Ramos (cell line): ENCODE results near the gene SP100.
"Not testable (repeated sequence)": the region's sequence is repeated elsewhere in the genome, so short reads cannot be mapped to it uniquely, and the experiment has no call there.

Source experiments
- in situ Hi-C: fragments of 300-500 bp; cut with MboI; formaldehyde crosslinking; loops from one replicate; pipeline ENCODE4 v1.14.3; 2022; ENCODE audit warnings: low sequenced_read_pairs; ENCODE audit not compliant: unreplicated experiment

SP100 gene

DNA sequence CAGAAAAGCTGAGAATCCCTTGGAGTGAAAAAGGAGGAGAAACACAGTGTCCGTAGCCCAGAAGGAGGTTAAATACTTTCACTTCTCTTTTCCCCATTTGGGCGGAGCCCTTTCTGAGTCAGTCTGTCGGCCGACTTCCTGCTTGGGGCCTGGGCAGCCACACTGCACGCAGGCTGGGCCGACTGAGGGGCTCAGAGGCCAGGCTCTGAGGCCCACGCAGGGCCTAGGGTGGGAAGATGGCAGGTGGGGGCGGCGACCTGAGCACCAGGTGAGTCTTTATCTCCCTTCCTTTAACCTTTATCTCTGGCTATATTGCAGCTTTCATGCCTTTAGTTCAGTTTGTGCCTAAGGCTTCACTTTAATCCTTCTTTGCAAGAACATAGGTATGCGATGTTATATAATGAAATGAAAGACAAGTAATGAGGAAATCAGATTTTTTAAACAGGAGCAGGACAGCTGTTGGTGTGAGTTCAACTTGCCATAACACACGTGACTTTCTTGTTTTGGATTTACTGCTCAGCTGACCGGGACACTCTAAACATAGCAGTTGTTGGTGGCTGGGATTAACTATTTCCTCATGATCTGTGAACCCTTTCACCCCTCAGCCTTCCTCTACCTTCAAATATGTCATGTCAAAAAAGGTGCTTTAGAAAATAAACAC is at the start of gene SP100:
Gene SP100 (plus strand): TSS at position 141 of the 661 bp plus-strand sequence. CDS start 96 bp downstream, at position 237.
- in situ Hi-C loops: no loop called here

DNA sequence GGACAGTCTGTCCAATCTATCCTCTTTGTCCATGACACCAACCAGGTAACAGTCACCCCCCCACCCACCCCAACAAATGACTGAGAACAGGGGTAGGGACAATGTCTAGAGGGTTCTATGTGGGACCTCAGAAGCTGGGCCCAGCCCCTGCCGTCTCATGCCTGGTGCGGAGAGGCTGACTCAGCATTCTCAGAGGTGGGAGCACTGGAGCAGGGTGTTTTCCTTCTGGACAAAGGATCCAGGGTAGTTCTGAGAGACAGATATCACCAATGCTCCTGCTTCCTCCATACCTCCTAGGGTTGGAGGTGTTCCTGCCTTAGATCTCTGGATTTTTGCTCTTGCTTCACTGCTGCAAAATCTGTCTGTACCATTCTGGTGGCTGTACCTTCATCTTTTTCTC is 33.9 kb upstream of the SP100 start:
- in situ Hi-C loops: no loop called here

DNA sequence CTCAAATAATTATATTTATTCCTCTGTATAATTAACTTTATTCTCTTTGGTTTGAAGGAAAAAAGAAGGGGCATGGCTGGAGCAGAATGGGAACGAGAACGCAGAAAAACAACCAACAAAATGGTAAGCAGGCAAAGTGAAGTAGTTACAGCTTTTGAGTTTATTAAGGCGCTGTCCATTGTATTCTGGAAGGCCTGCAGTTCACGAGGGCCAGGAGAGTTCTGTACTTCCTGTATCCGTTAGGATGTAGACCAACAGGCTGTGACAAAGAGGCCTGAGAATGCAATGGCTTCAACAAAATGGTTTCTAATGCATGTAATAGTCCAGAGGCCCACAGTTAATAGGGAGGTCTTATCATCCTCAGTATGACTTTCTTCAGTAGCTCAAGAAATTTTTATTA is 32.5 kb upstream of the SP100 start:
- in situ Hi-C loops: no loop called here

DNA sequence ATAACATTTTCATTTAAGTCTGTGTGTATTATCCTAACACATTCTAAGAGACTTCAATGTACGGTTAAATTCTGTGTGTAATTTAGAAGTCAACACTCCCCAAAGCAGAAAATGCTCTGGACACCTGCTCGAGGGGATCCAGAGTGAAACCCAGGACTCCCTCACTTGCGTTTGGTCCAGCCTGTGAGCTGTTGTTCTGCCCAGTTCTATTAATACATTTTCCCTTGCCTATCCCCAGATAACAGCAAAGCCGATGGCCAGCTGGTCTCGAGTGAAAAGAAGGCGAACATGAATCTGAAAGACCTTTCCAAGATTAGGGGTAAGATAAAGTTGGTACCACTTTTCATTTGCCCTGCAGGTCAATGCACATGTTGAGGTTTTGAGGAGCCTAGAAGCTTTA is 31.0 kb upstream of the SP100 start:
- in situ Hi-C loops: no loop called here

DNA sequence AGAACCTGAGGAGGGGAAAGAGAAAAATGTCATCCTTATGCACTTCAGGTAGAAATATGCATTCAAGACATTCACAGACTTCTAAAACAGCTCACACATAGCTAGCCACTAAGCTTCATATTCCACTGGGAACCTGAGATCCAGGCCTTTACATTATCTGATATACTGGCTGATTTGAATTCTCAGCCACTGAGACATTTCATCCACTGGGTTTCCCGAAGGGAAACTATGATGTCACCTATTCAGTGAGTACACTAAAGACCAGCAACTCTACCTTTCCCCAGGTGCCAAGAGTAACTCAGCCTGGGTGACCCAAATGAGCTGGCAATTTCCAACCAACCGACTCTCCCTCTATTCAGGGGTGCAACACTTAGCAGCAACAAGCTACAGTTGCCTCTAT is 21.7 kb upstream of the SP100 start:
- in situ Hi-C loops: no loop called here

DNA sequence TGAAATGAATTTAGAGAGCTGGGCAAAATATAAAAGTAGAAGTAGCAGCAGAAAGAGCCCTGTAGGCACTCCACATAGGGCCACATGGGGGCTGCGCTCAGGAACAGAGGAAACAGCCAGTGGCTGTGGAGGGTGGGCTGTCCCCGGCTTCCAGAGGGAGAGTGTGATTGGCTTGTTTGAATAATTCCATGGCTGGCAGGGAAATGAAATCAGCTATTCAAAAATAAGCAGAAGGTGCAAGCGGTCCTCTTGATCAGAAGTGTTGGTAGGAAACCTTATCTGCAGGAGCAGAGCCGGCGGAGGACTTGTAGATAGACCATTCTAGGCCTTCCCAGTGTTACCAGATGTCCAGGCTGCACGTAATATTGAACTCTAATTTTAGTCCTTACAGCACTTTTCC is 17.3 kb upstream of the SP100 start:
- in situ Hi-C loops: not testable (repeated sequence)

DNA sequence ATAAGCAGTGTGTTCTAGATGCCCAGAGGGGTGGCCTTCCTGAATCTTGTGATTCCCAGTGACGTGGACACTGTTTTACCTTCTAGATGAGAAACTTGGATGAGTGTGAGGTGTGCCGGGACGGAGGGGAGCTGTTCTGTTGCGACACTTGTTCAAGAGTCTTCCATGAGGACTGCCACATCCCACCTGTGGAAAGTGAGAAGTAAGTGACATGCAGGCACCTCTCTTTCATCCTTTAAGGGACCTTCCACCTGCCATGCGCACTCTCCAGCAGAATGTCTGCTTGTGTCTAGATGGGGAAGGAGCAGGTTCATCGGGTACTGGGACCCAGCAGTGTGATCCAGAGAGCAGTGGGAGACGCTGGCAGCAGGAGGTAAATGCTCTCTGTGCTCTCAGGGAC is 16.0 kb upstream of the SP100 start:
- in situ Hi-C loops: no loop called here

DNA sequence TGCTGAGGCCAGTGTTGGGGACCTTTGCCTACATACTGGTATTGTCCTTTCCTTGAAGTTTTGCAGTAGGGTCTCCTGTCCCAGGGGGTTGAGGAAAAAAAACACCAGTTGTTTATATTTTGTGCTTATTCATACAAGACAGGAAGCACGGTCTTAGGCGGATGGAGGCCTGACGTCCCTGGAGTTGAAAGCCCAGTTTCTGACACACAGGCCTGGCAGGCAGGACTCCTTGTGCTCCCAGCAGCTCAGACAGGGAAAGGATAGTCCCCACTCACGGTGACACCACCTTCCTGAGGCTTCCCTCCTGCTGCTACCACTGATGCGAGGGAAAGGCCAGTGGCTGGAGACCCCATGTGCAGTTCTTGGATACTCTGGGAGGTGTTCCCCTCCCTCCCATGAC is 15.5 kb upstream of the SP100 start:
- in situ Hi-C loops: no loop called here

DNA sequence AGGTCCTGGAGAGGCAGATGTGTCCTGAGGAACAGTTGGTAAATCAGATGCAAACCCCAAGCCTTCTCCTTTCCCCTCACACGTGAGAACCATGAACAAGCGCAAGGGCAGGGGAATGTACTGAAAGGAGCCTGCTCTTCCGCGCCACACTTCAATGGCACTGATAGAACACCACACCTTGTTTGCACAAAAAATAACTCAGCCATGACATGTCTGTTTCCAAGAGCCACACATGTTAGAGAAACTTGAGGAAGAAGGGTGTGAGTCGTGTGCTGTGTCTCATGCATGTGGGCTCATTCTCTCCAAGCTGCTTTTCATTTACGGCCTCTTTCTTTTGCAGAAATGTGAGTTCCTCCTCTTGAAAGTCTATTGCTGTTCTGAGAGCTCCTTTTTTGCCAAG is 15.0 kb upstream of the SP100 start:
- in situ Hi-C loops: not testable (repeated sequence)

DNA sequence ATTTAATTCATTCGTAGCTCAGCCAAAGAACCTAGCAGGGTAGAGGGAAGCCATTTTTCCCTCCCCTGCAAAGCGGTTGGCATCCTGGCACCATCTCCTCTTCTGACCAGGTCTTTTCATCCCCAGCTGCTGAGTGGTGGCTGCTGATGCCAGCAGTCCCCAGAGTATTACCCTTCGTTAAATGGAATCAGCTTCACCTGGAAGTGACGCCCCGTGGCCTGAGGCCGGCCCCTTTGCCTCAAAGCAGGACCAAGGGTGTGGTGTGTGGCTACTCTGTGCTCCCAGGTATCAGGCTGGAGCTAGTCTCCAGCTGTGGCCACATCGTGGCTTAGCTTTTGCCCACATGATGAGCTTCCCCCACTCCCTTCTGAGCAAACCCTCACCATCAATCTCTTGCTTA is 12.3 kb upstream of the SP100 start:
- in situ Hi-C loops: no loop called here

DNA sequence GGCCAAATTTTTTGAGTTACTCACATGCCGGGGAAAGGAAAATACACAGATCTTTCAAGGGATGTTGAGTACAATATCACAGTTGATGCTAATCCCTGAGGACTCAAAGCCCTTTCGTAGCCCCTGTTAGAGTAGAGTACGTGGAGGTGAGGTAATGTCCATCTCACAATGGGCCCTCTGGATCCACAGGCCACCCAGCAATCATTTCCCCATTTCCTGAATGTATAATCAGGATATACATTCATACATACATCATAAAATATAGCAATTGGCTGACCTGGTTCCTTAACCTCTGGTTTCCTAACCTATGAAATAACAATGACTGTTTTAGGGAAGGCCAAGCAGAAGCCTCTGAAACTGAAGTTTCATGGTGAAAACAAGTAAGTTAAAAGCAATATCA is 10.2 kb upstream of the SP100 start:
- in situ Hi-C loops: no loop called here

DNA sequence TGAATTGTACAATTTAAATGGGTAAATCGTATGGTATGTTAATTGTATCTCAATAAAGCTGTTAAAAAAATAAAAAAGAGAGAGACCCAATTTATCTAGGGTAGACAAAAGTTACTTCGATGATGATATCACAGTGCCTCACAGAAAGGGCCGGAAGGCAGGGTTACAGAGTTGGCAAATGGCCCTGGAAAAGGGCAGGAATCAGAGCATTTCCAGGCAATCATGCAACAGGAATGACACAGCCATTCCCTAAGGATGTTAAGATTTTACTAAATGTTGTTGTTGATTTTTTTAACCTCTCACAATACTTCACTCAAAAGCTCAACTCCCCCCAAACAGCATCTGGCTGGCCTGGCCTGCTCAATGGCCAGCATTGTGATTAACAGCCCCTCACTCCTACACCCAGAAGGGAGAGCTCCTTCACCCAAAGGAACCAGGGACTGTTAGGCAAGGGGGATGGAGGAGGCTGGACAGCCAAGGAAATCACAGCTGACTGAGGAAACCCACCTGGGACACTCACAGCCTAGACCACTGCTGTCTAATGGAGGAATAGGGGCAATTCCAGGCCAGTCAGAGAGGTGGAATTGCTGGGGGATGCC is 7.7 kb upstream of the SP100 start:
- in situ Hi-C loops: no loop called here

DNA sequence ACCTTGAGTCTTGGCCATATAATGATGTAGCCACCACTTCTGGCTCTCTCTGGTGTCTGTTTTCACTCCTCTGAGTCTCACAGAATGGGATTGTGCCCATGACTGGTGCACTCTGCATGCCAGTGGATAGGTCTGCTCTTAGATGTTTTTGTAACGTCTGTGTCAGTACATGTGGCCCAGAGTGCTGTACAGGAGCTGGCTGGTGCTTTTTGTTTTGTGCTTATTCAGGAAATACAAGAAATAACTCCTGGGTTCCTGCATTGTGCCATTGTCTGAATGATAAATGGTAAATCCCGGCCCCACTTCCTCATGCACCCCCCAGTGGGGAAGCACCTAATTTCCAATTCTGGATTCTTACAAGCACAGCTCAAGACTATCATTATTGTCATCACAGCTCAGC is 6.7 kb upstream of the SP100 start:
- in situ Hi-C loops: not testable (repeated sequence)

DNA sequence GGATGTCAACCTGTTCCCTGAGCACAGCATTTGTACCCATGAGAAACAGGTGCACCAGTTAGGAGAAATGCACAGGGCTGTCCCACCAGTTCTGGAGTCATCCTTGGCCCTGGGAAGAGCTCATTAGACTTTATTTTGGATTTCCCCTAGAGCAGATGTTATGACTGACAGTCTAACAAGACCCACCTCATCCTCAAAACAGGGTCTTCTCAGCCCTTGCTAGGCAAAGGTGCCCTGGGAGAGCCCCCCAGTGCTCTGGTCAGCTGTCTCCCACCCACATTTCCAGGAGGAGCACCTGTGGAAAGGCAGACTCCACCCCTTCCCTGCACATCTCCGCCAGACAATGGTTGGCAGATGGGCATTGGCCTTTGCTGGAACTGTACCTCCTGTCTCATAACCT is 5.7 kb upstream of the SP100 start:
- in situ Hi-C loops: no loop called here

DNA sequence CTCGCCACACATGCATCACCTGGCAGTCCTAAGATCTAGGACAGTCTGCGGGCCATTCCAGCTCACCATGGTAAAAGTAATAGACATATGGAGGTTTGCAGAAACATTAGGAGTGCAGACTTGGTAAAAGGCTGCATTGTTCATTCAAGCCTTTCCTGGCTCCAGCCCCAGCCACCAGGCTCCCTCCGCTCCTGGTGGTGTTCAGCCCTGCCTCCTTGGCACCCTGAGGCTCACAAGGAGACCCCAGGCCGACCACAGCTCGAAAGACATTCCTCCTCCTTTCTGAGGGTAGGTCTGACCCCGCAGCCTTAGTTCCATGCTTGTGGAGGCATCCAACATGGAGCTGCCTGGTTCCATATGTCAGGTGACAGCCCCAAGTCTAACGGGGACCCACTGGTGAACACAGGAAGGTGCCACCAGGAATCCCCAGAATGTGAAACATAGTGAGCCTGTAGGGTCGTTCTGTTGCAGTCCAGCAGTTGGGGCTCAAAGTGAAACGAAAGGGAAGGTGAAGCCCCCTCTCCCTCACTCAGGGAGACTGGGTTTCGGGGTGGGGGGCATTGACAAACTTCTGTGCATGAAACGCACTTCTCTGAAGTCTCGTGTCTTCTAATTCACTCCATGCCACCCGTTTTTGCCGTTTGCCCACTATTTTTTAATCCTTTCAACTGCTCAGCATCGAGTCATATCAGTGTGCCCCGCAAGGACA is 5.0 kb upstream of the SP100 start:
- in situ Hi-C loops: no loop called here

DNA sequence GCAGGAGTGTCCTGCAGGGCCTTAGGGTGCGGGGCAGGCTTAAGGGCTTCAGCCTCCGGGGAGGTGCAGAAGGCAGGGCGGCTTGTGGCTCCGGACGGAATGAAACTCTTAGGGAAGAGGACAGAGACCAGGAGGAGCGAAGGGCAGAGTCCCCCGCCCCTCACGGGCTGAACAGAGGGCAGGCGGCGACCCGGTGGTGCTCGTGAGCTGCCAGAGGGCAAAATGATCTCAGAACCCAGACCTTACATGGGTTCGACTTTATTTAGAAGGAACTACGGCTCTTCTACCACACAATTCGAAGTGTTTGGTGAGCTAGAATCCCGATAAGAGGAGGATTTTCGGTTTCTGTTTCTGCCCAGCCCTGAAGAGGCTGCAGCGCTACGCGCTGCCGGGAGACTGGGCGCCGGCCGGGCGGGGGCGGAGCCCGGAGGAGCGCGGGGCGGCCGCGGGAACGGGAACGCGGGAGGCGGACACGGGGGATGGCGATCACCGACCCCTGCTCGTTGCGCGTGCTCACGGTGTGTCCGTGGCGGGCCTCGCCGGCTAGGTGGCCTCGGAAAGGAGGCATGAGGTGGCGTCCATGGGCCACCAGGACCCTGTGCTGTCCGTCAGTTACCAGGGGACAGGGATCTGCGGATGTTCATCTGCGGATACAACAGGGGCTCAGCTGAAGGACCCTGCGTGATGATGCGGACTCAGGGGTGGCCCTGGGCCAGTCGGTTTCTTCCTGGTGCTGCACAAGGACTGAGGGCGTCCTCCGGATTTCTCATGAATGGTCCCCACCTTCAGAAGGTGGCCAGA is 4.2 kb upstream of the SP100 start:
- in situ Hi-C loops: no loop called here

DNA sequence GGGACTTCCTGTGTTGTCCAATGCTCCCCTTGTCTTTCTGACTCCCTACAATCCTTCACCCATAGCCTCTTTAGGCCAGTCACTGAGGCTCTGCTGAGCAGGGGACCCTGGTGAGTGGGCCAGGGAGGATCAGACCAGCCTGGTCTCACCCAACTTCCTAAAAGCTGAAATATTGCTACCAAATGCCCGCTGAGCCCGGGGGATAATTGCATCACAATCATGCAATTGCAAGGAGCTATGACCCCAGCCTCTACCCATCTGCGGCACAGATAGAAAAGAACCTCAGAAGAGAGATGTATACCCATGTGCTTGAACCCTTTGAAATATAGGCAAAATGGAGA is 3.7 kb upstream of the SP100 start:
- in situ Hi-C loops: no loop called here

DNA sequence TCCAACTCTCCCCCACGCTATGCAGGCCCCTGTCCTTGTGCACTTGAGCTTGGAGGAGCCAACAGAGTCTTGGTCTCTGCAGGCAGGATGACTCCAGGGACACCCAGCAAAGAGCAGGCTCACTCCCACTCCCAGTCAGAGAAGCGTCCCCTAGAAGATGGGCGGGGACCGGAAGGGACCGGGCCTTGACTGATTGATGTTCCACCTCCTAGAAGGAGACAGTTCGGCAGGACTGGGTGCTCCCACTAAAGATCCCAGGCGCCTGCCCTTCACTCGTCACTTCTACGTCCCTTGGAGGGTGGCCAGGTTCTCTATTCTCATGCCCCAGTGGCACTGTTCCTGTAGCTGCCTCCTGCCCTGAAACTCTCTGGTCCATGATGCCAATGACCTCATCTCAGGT is 3.2 kb upstream of the SP100 start:
- in situ Hi-C loops: no loop called here

DNA sequence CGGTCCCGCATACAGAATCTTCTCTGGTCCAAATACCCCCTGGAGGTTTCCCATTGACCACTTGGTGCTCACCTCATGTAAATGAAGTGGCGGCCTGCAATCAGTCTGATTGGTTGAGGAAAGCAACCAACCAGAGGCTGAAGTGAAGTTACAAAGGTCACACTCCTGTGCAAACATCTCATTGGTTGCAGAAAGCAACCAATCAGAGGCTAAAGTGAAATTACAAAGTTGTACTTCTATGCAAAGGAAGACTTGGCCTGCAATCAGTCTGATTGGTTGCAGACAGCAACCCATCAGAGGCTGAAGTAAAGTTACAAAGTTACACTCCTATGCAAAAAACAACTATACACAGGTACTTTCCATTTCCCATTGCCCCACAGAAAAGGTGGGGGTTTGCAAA is 2.5 kb upstream of the SP100 start:
- in situ Hi-C loops: no loop called here

DNA sequence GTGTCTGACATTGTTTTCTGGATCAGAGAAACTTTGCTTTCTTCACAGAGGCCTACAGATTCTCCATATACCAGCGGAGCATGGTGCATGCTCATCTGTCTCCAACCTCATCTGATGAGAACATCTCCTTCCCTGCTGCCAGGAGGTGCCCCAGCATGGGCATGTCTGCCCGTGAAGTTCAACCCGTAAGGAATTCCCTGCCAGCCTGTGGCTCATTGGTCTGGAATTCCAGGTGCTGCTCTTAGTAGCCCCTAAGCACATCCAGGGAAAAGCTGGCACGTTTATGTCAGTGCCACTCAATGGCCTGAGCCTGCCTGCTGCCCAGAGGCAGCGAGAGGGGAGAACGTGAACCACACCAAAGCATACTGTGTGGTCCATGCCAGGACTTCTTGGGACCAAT is 1.7 kb upstream of the SP100 start:
- in situ Hi-C loops: no loop called here

DNA sequence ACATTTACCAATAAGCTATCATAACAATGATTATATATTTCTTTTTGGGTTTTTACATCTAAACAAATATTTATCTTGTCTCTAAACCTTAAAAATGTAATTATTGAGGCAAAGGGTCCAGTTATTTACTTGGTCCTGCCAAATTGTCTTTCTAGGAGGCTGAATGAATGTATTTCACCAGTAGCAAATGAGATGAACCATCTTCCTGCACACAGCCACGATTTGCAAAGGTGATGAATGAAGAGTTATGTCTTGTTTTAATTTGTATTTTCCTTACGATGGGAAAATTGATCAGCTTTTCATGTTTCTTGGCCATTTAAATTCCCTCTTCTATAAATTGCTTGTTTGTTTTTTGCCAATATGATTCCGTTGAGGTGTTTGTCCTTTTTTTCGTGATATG is 1.4 kb downstream of the SP100 start:
- in situ Hi-C loops: no loop called here
